Activated CD8-positive, alpha-beta T cell treated with anti-CD3 and anti-CD28 coated beads for 36 hours (primary cell): ENCODE results near the gene WDR17. TPM values are rescaled to one million over a fixed set of nuclear protein-coding genes. Genes with fewer than 3 reads are reported as not detected.

Experiments
- ATAC-seq: fragments of 200-7000 bp; cut with Tn5 transposase; one replicate; pipeline ENCODE4 v1.10.0; 2021; ENCODE audit warnings: mild to moderate bottlenecking, moderate library complexity
- CTCF ChIA-PET: fragments of 350-600 bp; sonication (Branson Sonifier 250); formaldehyde crosslinking; loops from one replicate; lab custom pipeline; 2021; ENCODE audit warnings: antibody characterized with exemption; lab: Charles Lee
- POLR2A ChIA-PET: fragments of 350-600 bp; sonication (Branson Sonifier 250); formaldehyde crosslinking; loops from one replicate; lab custom pipeline; 2021; ENCODE audit warnings: antibody characterized with exemption; lab: Charles Lee
- DNase-seq: peaks from one replicate; pipeline ENCODE4 v3.0.0-alpha.2; 2020
- H3K27ac Mint-ChIP-seq: one replicate; pipeline ENCODE4 v1.8.0; 2021; ENCODE audit warnings: mild to moderate bottlenecking, mixed read lengths
- H3K27me3 Mint-ChIP-seq: one replicate; pipeline ENCODE4 v1.8.0; 2021; ENCODE audit warnings: mixed read lengths
- H3K36me3 Mint-ChIP-seq: one replicate; pipeline ENCODE4 v1.8.0; 2021; ENCODE audit warnings: low read depth, mixed read lengths
- H3K4me1 Mint-ChIP-seq: one replicate; pipeline ENCODE4 v1.8.0; 2021; ENCODE audit warnings: low read depth, mixed read lengths
- H3K4me3 Mint-ChIP-seq: one replicate; pipeline ENCODE4 v1.8.0; 2021; ENCODE audit warnings: mild to moderate bottlenecking, moderate library complexity, mixed read lengths
- H3K9me3 Mint-ChIP-seq: one replicate; pipeline ENCODE4 v1.8.0; 2021; ENCODE audit warnings: mixed read lengths
- CTCF ChIP-seq: fragments of 200-600 bp; IDR thresholded peaks from one replicate; pipeline ENCODE4 v1.8.0; 2022; ENCODE audit warnings: antibody characterized with exemption, mild to moderate bottlenecking
- intact Hi-C: fragments of 100-400 bp; cut with micrococcal nuclease; formaldehyde crosslinking; loops from one replicate; pipeline ENCODE4 v1.10.0; 2022
- total RNA-seq, 2 experiments: library from RNA; stranded (reverse); gene quantifications; one replicate each; pipeline ENCODE4 v1.2.3, GENCODE V29; 2021

WDR17 gene
- total RNA-seq, 2 experiments from 2014 or later, result 0.63 to 1.5 TPM

- no peak for TF ChIP-seq CTCF
- Mint-ChIP-seq H3K36me3 (no peaks in the 10 kb centered on the region), H3K27ac (no peak overlapping the region), H3K4me1 (no peaks in the 10 kb centered on the region), H3K4me3 (no peak overlapping the region), H3K9me3 (no peaks in the 10 kb centered on the region), H3K27me3 (peaks cover 3% of the 10 kb centered on the region)
- intact Hi-C loops, result no loop called here
- ChIA-PET POLR2A (interaction anchor here (0.7 kb wide), 1 partner anchor 17 kb away, joined by 3 read pairs; no protein-coding TSS in a partner anchor), CTCF (no interaction called here)
- ATAC-seq (no peak), DNase-seq (no peak)
These were observed 12.9 kb upstream of the WDR17 start for GRCh38 chr4:176052744-176053143.

GRCh38 chr4:176053785-176054184 is 11.9 kb upstream of the WDR17 start:
- TF ChIP-seq CTCF, result no peak
- CTCF ChIA-PET, result no interaction called here
- no peak overlapping the region for H3K4me3 Mint-ChIP-seq
- peaks cover 3% of the 10 kb centered on the region for H3K27me3 Mint-ChIP-seq
- intact Hi-C loops, result no loop called here
- H3K4me1 Mint-ChIP-seq, result no peaks in the 10 kb centered on the region
- POLR2A ChIA-PET, result no interaction called here
- DNase-seq (no peak), ATAC-seq (no peak)
- H3K27ac Mint-ChIP-seq, result no peak overlapping the region
- H3K36me3 Mint-ChIP-seq, result no peaks in the 10 kb centered on the region
- no peaks in the 10 kb centered on the region for H3K9me3 Mint-ChIP-seq

- ChIA-PET CTCF (no interaction called here), POLR2A (no interaction called here)
- Mint-ChIP-seq H3K9me3 (no peaks in the 10 kb centered on the region), H3K36me3 (no peaks in the 10 kb centered on the region), H3K4me3 (no peak overlapping the region), H3K27me3 (peaks cover 7% of the 10 kb centered on the region), H3K4me1 (no peaks in the 10 kb centered on the region), H3K27ac (no peak overlapping the region)
- intact Hi-C loops, result no loop called here
- DNase-seq, result no peak
- no peak for ATAC-seq
- TF ChIP-seq CTCF, result no peak
These were observed 10.7 kb upstream of the WDR17 start for GRCh38 chr4:176054942-176055341.

GRCh38 chr4:176063718-176064117 is 1.9 kb upstream of the WDR17 start:
- POLR2A ChIA-PET, result no interaction called here
- DNase-seq, result no peak
- Mint-ChIP-seq H3K27ac (no peak overlapping the region), H3K4me3 (no peak overlapping the region), H3K36me3 (no peaks in the 10 kb centered on the region), H3K9me3 (no peaks in the 10 kb centered on the region), H3K4me1 (peaks cover 10% of the 10 kb centered on the region), H3K27me3 (peaks cover 28% of the 10 kb centered on the region)
- intact Hi-C loops, result no loop called here
- CTCF ChIA-PET, result no interaction called here
- no peak for ATAC-seq
- TF ChIP-seq CTCF, result no peak

- peaks cover 28% of the 10 kb centered on the region for H3K27me3 Mint-ChIP-seq
- ChIA-PET POLR2A (no interaction called here), CTCF (no interaction called here)
- intact Hi-C loops, result no loop called here
- DNase-seq (no peak), ATAC-seq (no peak)
- H3K9me3 Mint-ChIP-seq, result no peaks in the 10 kb centered on the region
- H3K4me1 Mint-ChIP-seq, result peaks cover 10% of the 10 kb centered on the region
- no peak overlapping the region for H3K4me3 Mint-ChIP-seq
- H3K27ac Mint-ChIP-seq, result no peak overlapping the region
- no peak for TF ChIP-seq CTCF
- no peaks in the 10 kb centered on the region for H3K36me3 Mint-ChIP-seq
These were observed 1.1 kb upstream of the WDR17 start for GRCh38 chr4:176064539-176064938.
